Prostate gland (tissue), 2 donors: ENCODE data around the gene CCDC28A. TPM values are rescaled to one million over a fixed set of nuclear protein-coding genes. Genes with fewer than 3 reads are reported as not detected.

ENCODE experiments used
- DNase-seq: peaks from one replicate; pipeline ENCODE4 v3.0.0-alpha.2; 2019; ENCODE audit warnings: low spot score
- H3K27ac ChIP-seq, 2 donors: fragments of 200-600 bp; sonication (generic); 2 replicates each; pipeline ENCODE4 v1.5.1; 2017 to 2019
- H3K27me3 ChIP-seq: fragments of 200-600 bp; sonication (generic); replicated peaks from 2 replicates; pipeline ENCODE4 v1.5.1; 2019; ENCODE audit not compliant: insufficient read depth
- H3K36me3 ChIP-seq, 2 donors: fragments of 200-600 bp; sonication (generic); 1 replicate in 1 of 2; 2 replicates in 1 of 2; pipeline versions ENCODE4 v1.5.1 to v1.8.1; 2017 to 2019
- H3K4me1 ChIP-seq: fragments of 200-600 bp; sonication (generic); replicated peaks from 2 replicates; pipeline ENCODE4 v1.5.1; 2019
- H3K4me3 ChIP-seq, 2 donors: fragments of 200-600 bp; sonication (generic); 2 replicates each; pipeline ENCODE4 v1.5.1; 2017 to 2019
- H3K9me3 ChIP-seq: fragments of 200-600 bp; sonication (generic); 2 replicates; pipeline ENCODE4 v1.5.1; 2017
- POLR2A ChIP-seq: fragments of 450-650 bp; IDR thresholded peaks from one replicate; pipeline ENCODE4 v1.6.1; 2016; ENCODE audit warnings: antibody characterized with exemption, mild to moderate bottlenecking
- POLR2AphosphoS5 ChIP-seq: sonication (generic); formaldehyde crosslinking; IDR thresholded peaks from one replicate; pipeline ENCODE4 v1.6.1; 2017; ENCODE audit warnings: antibody characterized with exemption
- WGBS: methylation state at CpG from one replicate; pipeline ENCODE4 v1.1.5; 2018; 5-methylcytosine and 5-hydroxymethylcytosine counted together
- intact Hi-C: fragments of 100-400 bp; cut with DNase I; formaldehyde crosslinking; loops from one replicate; pipeline ENCODE4 v1.14.2; 2022
- total RNA-seq, 2 donors: library from RNA; depleted of rRNA; stranded (reverse); fragments of >200 nt; gene quantifications; one replicate each; pipeline ENCODE4 v1.1.0, GENCODE V29; 2016
- TF ChIP-seq, protein P1 (sequence below), 4 experiments: fragments of 200-600 bp in 2 of 4; fragments of 450-650 bp in 2 of 4; sonication (generic) in 2 of 4; IDR thresholded peaks; 1 replicate in 3 of 4; 2 replicates in 1 of 4; pipeline ENCODE4 v1.5.1; 2016 to 2019; ENCODE audit warnings: antibody characterized with exemption in 4 of 4, mild to moderate bottlenecking in 2 of 4, moderate library complexity in 2 of 4

CCDC28A gene
- total RNA-seq, 2 donors from 2014 or later: 36.3 to 41.6 TPM

DNA sequence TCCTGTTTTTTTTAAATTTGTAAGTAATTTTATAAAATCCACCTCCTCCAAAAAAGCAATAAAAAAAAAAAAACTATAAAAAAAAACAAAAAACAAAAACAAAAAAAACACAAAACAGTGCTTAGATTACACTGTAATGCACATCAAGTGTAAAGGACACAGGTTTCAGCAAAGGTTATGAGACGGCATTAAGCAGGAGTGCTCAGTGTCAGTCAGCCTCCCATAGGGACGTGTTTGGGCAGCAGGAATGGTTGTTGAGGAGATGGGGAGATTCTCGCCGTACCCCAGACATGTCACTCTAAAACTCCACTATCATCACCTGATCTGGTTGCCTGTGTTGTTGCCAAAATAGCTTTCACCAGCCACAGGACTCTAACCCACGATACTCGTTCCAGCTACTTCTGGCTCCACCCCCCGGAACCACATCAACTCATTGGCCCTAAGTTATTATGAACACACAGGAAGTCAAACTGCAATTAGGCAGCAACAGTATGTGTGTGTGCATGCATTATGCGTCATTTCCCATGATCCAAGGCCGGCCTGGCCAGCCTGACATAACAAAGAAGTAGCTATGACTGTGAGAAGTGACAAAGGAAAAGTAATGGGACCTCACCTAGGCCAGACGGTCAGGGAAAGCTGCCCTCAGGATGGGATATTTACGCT is 51.0 kb downstream of the CCDC28A start:
- Histone ChIP-seq H3K4me1 (no peaks in the 10 kb centered on the region), H3K4me3 (no peak overlapping the region), H3K9me3 (no peaks in the 10 kb centered on the region), H3K27me3 (no peaks in the 10 kb centered on the region), H3K36me3 (no peaks in the 10 kb centered on the region), H3K27ac (no peak overlapping the region)
- no peak for TF ChIP-seq POLR2AphosphoS5
- no peak for TF ChIP-seq POLR2A
- TF ChIP-seq, protein P1, sequence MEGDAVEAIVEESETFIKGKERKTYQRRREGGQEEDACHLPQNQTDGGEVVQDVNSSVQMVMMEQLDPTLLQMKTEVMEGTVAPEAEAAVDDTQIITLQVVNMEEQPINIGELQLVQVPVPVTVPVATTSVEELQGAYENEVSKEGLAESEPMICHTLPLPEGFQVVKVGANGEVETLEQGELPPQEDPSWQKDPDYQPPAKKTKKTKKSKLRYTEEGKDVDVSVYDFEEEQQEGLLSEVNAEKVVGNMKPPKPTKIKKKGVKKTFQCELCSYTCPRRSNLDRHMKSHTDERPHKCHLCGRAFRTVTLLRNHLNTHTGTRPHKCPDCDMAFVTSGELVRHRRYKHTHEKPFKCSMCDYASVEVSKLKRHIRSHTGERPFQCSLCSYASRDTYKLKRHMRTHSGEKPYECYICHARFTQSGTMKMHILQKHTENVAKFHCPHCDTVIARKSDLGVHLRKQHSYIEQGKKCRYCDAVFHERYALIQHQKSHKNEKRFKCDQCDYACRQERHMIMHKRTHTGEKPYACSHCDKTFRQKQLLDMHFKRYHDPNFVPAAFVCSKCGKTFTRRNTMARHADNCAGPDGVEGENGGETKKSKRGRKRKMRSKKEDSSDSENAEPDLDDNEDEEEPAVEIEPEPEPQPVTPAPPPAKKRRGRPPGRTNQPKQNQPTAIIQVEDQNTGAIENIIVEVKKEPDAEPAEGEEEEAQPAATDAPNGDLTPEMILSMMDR (IDR thresholded peaks at IDR 0.05): no peak
- intact Hi-C loops: no loop called here
- WGBS: 93% methylated on average over 11 of the region's 11 CpGs
- DNase-seq: no peak

DNA sequence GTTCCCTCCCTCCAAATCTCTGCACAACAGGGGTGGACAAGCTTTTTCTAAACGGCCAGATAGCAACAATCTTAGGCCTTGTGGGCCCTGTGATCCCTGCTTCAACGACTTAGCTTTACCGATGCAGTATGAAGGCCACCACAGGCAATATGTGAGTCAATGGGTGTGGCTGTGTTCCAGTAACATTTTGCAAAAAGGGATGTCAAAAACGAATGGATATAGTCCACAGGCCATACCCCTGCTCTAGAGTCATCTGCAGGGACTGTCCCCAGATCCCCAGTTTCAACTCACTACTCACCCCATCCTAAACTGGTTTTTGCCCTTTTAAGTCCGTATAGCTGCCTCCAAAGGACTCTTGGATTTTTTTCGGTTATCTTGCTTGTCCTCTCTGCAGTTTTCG is 56.7 kb downstream of the CCDC28A start:
- H3K27ac ChIP-seq: no peak overlapping the region
- H3K9me3 ChIP-seq: no peaks in the 10 kb centered on the region
- H3K36me3 ChIP-seq: no peaks in the 10 kb centered on the region
- H3K4me1 ChIP-seq: no peaks in the 10 kb centered on the region
- no peaks in the 10 kb centered on the region for H3K27me3 ChIP-seq
- 88% methylated on average over 7 of the region's 7 CpGs for WGBS
- intact Hi-C loops: no loop called here
- TF ChIP-seq POLR2AphosphoS5 (no peak), POLR2A (no peak)
- TF ChIP-seq, protein P1 (IDR thresholded peaks at IDR 0.05): no peak
- no peak for DNase-seq
- H3K4me3 ChIP-seq: no peak overlapping the region

DNA sequence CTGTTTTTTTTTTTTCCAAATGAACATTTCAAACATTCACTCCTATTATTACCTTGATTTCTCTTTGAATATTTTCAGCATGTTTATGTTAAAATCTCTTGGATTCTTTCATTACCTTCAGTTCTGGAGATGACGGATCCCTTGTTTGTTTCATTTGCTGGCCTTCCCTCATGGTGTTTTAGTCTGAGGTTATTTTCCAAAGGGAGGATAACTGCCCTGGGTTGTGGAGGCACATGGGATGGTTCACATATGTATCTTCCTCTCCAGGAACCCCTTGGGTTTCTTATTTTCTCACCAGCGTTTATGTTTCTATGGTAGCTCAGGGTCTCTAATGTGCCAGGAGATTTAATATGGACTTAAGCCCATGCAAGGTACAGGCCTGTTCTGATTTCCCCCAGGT is 58.6 kb downstream of the CCDC28A start:
- H3K4me1 ChIP-seq: no peaks in the 10 kb centered on the region
- no peaks in the 10 kb centered on the region for H3K27me3 ChIP-seq
- H3K36me3 ChIP-seq: no peaks in the 10 kb centered on the region
- H3K4me3 ChIP-seq: no peak overlapping the region
- TF ChIP-seq POLR2AphosphoS5 (no peak), POLR2A (no peak)
- TF ChIP-seq, protein P1 (IDR thresholded peaks at IDR 0.05): no peak
- WGBS: 91% methylated on average over 2 of the region's 2 CpGs
- no peak for DNase-seq
- no peaks in the 10 kb centered on the region for H3K9me3 ChIP-seq
- intact Hi-C loops: no loop called here
- no peak overlapping the region for H3K27ac ChIP-seq

DNA sequence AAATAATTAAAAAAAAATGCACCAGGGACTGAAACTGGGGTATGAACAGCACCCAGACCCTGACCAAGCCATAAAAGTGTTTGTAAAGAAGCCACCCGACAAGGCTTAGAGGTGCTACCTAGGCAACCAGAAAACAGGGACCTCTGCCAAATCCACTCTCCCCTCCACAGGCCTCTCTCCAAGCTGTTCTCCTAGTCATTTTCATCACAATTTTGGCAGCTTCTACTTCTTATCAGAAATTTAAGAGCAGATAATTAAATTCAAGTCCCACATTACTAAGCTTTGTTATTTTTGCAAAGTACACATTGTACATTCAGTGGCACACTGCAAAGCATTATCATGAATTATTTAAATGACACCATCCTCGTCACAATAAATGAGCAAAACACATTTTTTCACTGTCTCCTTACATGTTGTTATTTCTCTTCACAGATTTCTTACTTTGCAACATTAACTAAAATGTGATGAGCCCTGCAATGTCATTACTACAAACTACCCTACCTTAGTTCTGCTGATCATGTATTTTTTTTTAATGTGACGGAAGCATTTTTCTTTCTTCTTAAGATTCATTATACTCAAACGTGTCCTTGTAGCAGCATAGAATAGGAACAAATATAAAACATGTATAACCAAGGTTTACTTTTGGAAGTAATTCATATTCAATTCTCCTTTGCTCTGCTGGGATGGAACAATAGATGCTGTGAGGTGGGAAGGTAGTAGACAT is 60.4 kb downstream of the CCDC28A start:
- DNase-seq: no peak
- Histone ChIP-seq H3K27me3 (no peaks in the 10 kb centered on the region), H3K4me1 (no peaks in the 10 kb centered on the region), H3K9me3 (no peaks in the 10 kb centered on the region), H3K36me3 (no peaks in the 10 kb centered on the region), H3K27ac (no peak overlapping the region), H3K4me3 (no peak overlapping the region)
- TF ChIP-seq POLR2A (no peak), POLR2AphosphoS5 (no peak)
- TF ChIP-seq, protein P1 (IDR thresholded peaks at IDR 0.05): no peak
- WGBS: 24% methylated on average over 4 of the region's 4 CpGs
- intact Hi-C loops: no loop called here

DNA sequence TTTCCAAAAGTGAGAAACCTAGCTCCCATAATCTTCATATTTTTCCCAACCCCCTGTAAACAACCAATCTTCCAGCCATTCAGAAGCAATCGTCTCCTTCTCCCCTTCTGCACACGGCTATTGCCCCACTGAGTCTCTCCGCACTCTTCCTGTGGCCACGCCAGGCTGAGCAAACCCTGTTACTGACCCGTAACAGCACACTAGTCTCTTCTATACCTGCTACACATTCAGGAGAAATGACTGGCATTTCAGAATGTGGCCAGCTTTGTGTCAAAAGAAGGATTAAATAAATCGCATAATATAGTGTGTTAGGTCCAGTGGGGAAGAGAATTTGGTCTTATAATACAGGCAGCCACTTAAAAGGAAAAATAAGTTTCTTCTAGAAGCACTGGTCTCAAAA is 63.7 kb downstream of the CCDC28A start:
- TF ChIP-seq, protein P1 (IDR thresholded peaks at IDR 0.05): no peak
- TF ChIP-seq POLR2AphosphoS5 (no peak), POLR2A (no peak)
- intact Hi-C loops: no loop called here
- Histone ChIP-seq H3K36me3 (no peaks in the 10 kb centered on the region), H3K4me1 (no peaks in the 10 kb centered on the region), H3K9me3 (no peaks in the 10 kb centered on the region), H3K27me3 (no peaks in the 10 kb centered on the region), H3K27ac (no peak overlapping the region), H3K4me3 (no peak overlapping the region)
- DNase-seq: no peak
- 97% methylated on average over 6 of the region's 6 CpGs for WGBS
